Activated T-cell treated with anti-CD3 and anti-CD28 coated beads for 48 hours (primary cell): ENCODE results near the gene SPDL1.
A peak's percentile ranks its signal among the peaks of the same experiment; 100 is the strongest.

Experiments used
- DNase-seq: peaks from one replicate; pipeline ENCODE4 v3.0.0-alpha.2; 2020; ENCODE audit warnings: low read depth

The SPDL1 gene, protein sequence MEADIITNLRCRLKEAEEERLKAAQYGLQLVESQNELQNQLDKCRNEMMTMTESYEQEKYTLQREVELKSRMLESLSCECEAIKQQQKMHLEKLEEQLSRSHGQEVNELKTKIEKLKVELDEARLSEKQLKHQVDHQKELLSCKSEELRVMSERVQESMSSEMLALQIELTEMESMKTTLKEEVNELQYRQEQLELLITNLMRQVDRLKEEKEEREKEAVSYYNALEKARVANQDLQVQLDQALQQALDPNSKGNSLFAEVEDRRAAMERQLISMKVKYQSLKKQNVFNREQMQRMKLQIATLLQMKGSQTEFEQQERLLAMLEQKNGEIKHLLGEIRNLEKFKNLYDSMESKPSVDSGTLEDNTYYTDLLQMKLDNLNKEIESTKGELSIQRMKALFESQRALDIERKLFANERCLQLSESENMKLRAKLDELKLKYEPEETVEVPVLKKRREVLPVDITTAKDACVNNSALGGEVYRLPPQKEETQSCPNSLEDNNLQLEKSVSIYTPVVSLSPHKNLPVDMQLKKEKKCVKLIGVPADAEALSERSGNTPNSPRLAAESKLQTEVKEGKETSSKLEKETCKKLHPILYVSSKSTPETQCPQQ

DNA sequence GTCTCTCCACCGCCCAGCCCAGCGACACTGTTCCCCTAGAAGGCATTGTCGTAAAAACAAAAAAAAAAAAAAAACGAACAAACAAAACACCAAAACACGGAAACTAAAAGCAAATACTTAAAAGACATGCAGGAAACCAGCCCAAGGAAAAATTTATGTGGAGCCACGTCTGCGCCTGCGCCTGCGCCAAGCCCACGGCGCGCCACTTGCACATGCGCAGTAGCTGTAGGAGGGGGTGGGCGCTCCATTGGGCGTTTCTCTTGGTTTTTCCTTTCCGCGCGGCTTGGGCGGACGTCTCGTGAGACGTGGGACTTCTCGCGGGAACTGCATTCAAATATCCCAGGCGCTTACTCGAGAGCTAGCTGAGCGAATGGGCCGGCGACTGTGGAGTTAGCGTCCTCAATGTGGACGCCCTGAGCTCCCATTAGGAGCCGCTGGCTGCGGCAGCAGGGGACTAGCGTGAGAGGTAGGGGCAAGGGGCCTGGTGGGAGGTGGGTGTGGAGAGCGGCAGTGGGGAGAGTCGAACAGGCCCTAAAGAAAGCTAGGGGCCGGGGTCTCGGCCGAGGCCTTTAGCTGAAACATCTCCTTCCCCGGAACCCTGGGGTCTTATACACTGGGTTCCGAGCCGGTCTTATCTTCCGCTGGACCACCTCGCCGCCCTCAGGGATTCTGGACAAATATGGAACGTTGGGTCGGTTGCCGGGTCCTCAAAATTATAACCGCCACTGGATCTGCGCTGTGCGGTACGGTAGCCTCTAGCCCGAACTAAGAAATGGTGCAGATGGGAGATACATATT lies at the start of gene SPDL1:
SPDL1 (plus strand) TSS at position 350 of the 797 bp plus-strand sequence. CDS start 4,644 bp downstream, outside the sequence.
- peak; percentile 92 for DNase-seq

DNA sequence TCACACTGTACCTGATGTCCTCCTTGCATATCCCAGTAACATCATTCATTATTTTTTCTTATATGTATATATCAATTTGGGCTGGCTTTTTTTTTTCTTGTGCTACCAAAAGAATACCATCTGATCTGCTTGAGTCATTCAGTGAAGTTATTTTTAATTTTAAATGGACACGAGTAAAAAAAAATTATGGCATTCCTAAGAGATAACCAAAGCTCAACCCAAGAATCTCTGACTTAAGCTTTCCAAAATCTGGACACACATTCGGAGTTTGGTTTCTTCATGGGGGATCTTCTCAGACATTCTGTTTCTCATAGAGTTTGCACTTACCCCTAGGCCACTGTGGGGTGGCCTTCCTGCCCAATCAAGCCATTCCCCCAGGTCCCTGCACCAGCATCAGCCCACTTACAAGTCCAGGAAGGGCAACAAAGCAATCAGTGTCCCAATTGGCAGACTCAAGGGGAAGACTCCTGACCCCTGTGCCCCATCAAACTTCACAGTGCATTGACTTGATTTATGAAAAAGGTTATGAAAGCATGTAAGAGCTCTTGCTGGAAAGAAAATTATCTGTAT lies 49.2 kb upstream of the SPDL1 start:
- DNase-seq: no peak

DNA sequence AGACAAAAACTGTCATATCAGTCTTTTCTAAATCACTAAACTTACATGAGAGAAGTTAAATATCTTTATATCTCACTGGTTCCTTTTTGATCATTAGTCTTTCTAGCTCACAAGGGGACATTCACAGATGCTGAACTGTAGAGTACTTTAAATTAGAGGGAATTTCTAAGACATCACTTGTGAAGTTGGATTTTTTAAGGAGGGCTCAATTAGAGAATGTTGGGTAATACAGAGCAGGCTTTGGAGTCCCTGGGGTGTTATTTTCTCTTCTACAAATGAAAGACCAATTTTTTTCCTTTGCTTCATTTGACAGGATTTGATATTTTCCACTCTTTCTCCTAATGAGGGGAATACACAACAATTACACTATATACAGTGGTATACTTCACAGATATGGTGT lies 48.6 kb upstream of the SPDL1 start:
- no peak for DNase-seq

DNA sequence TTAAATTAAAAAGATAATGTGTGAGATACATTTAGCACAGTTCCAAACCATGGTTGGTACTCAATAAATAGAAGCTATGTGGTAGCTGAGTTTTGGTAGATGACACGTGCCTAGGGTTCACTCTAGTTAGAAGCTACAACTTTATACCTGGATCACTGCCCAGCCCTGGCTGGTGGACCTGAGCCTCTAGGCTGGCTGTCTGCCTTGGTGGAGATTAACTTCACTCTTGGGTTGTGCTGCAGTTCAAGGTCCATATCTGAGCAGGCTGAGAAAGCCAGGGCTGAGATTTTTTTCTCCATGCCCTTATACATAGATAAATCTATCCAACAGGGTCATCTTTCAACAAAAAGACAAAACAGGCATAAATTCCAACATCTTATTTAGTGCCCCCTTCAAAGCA lies 44.6 kb upstream of the SPDL1 start:
- DNase-seq: no peak

DNA sequence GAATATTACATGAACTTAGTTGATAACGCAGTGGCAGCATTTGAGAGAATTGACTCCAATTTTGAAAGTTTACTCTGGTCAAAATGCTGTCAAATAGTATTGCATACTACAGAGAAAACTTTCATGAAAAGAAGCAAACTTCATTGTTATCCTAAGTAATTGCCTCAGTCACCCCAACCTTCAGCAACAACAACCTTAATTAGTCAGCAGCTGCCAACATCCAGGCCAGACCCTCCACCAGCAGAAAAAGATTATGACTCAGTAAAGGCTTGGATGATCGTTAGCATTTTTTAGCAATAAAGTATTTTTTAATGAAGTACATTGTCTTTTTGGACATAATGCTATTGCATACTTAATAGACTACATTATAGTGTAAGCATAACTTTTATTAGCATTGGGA lies 40.8 kb upstream of the SPDL1 start:
- no peak for DNase-seq

DNA sequence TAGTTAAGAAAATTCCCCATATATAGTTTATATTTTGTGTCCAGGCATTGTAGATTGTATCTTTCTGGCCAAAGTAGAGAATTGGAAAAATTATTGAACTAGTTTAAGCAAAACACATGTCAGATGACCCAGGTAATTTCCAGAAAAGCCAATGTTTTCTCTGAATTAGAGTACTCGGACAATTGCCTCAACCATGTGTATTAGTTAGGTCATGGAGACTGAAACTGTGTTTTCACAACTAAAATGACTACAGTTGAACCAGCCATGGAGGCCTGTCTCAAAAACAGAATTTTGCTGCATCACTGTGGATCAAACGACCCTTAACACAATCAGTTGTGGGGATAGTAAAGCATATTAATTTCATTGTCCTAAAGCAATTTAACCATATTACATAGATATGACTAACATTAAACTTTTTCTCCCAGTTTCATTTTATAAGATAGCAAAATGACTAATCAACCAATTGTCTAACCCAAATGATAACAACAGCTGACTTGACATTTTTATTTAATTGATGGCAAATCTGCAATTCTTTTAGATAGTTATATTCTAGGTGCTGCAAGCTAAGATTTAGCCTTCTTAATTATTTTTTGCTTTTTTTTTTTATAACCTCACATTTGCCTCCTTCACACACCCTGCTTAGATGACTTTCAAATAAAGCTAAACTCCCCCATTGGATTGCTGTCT lies 39.2 kb upstream of the SPDL1 start:
- no peak for DNase-seq

DNA sequence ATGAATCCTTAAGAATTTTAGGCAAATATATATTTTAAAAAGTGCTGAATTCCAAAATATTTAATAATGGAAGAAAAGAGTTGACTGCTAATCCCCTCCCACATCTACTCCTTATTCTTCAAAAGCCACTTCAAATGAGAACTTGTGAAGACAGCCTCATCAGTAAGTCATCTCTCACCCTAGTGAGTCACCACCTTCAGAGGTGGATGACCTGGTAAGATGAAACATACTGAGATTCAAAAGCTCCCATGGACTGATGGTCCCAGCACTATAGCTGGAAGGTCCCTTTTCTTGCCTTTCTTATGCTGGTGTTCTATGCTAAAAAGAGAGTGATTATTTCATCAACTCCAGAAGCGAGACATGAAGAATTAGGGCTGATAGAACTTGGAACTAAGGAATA lies 37.8 kb upstream of the SPDL1 start:
- DNase-seq: no peak

DNA sequence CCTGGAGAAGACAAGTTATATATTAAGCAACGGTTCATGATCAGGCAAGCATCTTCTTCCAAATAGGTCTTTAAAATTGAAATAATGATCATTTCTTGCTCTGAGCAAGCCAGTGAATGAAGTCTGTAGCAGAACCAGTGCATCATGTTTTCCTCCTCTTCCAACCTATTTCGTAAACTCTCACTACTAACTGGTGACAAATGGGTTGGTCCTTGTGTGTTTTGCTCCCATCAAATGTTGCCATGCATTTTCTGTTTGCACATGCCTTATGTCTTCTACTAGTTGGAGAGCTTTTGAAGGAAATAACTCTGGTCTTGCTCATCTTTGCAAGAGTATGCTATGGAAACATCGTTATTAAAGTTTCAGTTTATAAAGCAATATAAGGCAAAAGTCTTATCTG lies 37.2 kb upstream of the SPDL1 start:
- DNase-seq: no peak

DNA sequence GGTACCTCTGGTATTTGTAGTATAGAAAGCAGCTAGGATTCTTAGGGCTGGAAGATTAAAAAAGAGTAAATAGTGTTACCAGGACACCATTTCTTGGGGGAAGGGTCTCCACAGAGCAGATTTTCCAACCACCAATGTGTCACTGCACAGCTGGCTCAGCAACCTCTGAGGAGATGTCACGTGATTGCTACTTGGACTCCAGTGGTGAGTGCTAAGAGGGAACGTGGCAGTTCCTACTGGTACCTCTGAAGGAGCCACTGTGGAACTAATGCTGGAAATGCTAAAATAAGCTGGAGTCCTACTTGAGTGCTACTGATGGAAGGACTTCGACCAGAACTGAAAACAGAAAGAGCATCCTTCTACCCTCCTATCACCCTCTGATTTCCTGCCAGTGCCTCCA lies 36.1 kb upstream of the SPDL1 start:
- no peak for DNase-seq

DNA sequence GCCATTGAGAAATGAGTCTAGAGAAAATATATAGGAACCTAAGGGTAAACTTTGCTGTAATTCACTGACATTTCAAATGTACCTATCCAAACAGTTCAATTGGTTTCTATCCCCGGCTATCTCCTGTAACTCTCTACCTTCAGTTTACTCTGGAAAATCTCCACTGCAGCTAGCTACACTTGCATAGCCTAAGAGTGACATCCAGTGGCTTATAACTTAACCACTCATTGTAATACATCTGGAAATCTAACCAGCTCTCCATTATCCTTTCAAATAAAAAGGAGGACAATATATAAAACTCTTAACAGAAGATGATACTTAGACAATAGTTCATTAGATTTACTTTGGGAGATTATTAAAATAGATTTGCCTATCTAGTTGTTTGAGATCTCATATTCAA lies 35.3 kb upstream of the SPDL1 start:
- no peak for DNase-seq

DNA sequence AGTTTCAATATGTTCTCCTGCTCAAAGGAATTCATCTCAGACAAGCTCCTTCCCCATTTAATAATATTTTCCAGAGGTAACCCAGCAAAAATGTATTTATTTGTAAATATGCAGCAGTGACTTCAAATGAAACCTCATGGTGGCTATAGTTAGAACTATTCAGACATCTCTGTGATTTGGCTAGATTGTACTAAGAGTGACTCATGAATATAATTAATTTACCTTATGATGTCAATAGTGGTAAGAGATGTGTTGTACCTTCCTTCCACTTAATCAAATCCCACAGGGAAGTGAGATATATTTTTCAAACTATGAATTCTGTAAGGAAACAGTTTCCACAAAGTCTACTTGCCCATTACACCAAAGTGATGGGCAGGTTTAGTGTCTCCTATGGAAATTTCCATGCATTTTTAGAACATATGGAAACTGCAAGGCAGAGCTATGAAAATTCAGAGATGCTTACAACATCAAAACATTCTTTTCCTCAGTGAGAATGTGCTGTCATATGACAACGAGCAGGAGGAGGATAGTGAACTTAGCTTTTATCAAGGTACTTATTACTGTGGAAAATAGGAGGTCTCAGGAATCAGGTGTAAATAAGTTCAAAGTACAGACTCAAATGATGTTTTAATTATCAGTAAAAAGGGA lies 34.0 kb upstream of the SPDL1 start:
- no peak for DNase-seq

DNA sequence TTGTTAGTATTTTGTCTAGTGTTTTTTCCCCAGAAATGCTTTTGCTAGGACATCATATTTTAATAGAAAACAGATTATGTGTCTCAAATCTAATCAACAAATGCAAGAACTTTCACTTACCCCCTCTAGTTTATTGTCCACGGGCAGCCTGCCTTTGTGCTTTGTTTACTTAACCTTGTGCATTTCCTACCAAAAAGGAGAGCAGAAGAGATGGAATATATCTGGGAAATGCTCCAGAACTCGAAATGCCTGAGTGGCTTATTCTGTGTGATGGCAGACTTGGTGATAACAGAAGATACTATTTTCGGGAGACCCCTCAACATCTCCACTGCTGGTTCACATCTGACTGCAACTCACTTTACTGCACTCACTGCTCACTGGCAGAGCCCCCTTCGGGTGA lies 33.3 kb upstream of the SPDL1 start:
- DNase-seq: no peak

DNA sequence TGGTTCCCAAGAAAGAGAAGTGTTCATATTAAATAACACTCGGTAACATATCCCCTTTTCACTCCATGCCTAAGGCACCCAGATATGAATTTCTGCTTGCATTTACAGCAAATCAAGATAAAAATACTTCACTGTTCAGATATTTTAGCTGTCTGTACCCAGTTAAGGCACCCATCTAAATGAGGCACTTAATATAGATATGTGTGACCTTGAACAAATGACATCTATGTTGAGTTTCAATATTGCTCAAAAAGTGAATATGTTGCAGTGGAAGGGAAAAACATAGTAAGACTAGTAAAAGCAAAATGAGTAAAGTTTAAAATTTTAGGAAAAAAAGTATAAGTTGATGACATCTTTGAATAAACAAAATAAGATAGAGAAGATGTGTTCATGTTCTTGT lies 32.4 kb upstream of the SPDL1 start:
- no peak for DNase-seq

DNA sequence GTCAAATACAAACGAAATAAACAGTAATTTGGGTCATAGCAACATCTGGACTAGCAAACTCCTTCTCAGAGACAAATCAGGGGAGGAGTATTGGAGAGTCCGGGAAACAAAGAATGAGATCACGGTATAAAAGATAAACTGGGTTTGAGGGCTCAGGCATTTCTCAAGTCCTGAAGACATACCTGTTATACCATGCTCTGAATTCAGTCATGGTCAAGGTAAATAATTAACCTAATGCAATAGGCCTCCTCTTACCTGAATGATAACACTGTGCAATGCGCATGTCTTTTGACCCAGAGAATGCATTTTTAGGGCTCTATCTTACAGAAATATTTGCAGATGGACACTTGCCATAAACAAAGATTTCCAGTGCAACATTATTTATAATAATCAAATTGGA lies 31.9 kb upstream of the SPDL1 start:
- DNase-seq: no peak

DNA sequence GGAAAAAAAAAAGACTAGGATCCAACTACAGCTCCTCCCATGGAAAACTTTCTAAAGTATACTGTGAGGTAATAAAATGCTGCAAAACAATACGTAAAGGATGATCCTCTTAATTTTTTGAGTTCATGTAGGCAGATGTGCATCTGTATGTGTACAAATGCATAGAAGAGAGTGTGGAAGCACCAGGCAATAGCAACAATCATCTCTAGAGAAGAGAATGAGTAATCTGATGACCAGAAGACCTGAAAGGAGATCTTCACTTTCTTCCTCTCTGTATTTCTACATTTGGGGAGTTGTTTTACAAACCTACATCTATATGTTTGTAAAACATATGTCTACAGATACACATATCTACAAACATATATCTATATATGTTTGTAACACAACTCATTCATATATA lies 29.3 kb upstream of the SPDL1 start:
- DNase-seq: no peak

DNA sequence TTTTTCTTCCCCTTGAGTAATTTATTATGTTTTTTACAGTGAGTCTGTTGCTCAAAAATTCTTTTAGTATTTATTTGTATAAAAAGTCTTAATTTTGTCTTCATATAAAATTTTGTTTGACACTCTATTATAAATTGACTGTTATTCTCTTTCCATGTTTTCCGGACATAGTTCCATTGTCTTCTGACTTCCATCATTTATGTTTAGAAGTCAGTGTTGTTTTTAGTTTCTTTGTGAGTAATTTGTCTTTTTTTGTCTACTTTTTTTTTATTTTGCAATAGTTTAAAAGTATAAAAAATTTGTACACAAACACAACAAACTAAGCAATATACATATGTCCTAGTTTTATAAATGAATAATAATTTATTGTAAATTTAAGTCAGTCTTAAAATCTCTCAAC lies 25.7 kb upstream of the SPDL1 start:
- DNase-seq: no peak

DNA sequence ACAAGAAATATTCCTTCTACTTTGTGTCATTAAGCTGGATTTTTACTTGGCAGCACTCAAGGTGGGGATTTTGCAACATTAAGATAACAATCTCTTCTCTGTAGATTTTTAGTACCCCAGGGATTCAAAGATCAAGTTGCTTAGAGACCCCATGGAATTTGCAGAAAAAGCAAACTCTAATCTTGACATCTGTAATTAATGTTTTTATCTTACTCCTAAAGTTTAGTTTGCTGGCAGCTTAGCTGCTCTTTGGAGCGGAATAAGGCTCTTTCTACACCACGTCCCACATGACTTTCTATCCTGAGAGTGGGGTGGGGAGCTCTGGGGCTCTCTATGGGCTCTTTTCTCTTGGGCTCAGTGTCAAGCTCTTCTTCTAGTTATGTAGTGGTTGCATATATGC lies 21.7 kb upstream of the SPDL1 start:
- no peak for DNase-seq

DNA sequence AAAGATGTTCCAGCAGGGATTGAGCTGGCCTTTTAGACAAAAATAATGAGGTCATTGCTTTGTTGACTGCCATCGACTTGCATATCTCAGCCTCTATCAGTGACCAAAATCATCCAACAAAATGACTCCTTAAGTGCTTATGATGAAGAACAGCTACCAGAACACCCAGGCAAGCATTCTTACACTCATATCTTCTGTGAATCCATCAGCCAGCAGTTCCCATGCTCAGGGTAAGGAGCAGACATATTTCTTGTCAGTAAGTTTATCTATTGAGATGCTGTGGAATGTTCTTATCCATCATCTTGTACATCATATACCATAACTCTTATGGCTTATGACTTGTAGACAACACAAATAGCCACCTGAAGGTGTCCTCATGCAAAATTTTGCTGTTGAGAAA lies 20.2 kb upstream of the SPDL1 start:
- DNase-seq: no peak

DNA sequence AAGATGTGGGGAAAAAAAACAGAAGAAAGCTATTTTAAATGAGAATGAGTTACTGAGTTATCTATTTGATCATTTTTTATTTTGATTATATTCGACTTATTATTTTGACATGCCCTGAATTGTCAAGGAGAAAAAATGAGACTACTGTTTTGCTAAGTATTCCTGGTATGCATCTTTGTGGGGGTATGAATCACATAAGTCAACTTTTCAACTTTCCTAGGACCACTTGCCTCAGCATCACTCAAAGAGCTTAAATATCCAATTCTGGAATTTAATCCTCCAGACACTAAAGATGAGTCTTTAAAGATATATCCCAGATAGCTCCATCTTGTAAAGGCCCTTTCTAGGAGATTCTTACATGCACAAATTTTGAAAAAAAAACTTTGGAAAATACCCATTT lies 17.4 kb upstream of the SPDL1 start:
- DNase-seq: no peak

DNA sequence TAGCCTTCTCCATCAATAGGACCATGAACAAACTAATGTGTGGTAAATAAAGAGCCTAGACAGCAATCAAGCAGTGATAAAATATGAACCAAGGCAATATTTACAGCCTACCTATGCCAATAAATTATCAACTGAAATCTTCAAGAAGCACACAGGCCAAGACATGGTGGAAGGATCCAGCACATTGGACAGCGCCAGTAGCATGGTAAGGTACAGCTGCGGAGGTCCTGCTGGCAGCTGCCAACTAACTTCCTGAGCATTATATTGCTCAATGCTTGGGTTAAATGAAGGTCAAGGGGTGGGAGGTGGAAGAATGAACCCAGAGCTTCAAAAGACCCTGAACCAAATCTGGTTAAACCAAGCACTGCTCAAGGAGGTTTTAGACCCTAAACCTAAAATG lies 16.5 kb upstream of the SPDL1 start:
- DNase-seq: no peak

DNA sequence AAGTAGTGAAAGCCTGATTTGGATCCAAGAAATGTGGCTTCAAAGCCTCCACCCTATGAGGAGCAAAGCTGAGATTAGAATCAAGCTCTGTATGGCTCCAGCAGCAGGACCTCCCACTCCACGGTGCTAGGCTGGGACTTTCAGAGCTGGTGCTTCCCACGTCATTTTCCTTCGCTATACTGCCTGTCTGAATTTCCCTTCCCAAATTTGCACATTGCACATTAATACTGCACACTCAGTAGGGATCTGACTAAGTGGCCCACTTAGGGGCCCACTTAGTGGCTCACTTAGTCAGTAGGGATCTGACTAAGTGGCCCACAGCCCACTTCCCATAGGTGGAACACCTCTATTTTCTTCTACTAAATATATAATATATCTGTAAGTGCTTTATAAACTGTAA lies 14.1 kb upstream of the SPDL1 start:
- no peak for DNase-seq

DNA sequence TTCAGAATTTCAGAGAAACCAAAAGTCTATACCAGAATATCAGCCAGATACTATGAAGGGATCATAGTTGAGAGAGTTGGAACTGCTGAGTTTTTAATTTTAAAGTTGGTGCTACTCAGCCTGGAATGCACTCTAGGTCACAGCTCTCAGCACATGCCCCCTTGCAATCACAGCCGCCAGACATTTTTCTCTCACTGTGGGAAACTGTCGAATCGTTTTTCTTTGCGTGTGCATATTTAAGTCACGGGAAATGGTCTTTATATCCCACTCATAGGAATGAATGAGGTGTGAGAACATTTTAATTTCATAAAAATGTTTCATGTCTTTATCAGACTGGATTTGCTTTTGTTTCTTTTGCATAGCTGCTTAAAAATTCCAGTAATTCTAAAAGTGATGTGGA lies 12.2 kb upstream of the SPDL1 start:
- no peak for DNase-seq
